Measurements from ENCODE around the gene EPB41L3.

Gene EPB41L3

DNA sequence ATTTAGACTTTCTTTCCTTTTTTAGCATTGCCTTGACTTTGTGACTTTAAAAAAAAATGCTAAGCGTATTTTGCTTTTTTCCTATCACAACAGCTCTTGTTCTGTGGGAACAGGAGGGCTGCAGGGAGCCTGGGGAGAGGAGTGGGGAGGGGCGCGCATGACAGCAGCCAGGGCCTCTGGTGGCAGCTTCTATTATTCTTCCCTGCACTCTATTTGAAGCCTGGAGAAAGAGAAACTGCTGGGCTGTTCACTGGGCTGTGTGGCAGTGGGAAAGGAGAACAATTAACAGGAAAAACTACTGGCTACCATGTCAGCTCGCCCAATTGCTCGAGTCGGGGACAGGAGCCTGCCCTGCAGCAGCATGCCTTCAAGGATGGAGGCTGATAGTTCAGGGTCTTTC, 129.3 kb downstream of the EPB41L3 start:
- no peak for DNase-seq (ENCODE audit: low read depth in 2 of 2)

DNA sequence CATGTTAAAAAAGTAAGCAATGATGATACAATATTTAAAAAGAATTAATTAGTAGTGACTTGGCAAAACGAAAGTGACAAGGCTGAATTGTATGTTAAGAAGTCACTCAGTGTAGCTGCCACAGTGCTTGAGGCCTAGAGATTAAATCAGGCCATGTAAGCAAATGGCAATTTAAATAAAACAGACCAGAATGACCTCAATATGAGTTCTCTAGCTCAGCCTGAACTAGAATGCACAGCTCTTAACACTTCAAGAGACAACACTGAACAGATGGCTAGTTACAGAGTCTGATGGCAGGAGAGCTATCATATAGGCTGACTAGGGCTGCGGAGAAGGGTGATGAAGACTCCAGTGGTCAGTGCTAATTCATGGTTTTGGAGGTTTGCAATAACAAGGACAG, 130.3 kb downstream of the EPB41L3 start:
- DNase-seq (ENCODE audit: low read depth in 2 of 2) = no peak

DNA sequence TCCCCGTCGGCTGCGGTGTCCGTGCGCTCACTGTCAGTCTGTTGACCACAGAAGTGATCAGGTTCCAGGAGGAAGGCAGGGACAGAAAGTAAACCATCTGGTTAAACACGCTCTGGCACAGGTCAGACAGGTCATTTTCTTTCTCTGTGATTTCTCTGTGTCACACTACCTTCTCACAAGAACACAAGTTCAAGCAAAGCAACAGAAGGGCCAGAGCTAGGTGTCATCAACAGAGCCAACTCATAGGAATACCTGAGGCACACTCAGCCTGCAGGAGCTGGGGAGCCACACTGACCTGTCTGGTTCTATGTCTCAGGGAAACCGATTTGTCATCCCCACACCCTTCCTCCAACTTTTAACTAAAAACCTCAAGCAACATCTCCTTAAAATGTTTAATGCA, 133.2 kb downstream of the EPB41L3 start:
- no peak for DNase-seq (ENCODE audit: low read depth in 2 of 2)

GRCh38 chr18:5398269-5398668, 145.5 kb downstream of the EPB41L3 start:
- no peak for DNase-seq (ENCODE audit: low read depth in 2 of 2)

GRCh38 chr18:5397102-5397501, 146.7 kb downstream of the EPB41L3 start:
- no peak for DNase-seq (ENCODE audit: low read depth in 2 of 2)

DNA sequence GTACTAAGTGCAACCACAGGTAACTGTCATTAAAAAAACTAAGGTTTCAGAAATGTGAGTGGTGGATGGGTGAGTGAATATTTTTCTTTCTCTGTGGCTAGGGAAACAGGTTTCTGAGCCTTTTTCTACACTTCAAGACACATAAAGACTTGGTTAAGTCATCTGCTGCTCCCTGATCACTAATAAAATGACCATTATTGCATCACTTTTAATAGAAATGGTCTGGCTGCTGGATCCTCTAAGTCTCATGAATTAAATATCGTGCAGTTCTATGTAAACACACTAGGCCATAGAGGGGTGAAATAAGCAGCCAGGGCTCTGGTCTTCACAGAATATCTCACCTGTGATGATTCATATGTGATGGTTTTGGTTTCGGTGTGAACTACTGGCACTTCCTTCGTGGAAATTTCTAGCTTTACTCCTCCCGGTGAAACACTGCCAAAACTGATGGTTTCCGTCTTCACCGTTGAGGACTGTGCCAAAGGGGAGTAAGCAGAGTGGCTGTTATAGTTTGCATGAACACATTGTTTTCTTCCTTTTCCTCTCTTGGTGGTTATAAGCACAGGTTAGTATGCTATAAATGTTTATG, 147.8 kb downstream of the EPB41L3 start:
- DNase-seq (ENCODE audit: low read depth in 2 of 2) = no peak

DNA sequence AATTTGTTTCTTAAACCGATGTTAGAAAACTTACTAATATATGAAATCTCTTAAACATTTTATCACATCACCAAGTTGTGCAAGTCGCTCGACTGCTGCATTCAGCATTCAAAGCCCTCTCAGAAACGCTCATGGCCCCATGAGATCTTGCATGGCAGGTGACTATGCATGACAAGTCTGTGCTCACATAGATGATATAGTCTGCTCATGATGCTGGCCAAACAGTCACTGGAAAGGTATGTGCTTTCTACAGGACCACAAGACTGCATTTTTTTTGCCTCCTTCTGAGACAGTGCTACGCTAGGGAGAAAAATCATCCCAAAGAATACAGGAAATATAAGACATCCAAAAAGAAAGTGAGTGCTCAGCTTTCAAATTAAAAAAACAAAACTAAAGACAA, 150.0 kb downstream of the EPB41L3 start:
- no peak for DNase-seq (ENCODE audit: low read depth in 2 of 2)

GRCh38 chr18:5391409-5391808, 152.4 kb downstream of the EPB41L3 start:
- DNase-seq (ENCODE audit: low read depth in 2 of 2) = no peak

DNA sequence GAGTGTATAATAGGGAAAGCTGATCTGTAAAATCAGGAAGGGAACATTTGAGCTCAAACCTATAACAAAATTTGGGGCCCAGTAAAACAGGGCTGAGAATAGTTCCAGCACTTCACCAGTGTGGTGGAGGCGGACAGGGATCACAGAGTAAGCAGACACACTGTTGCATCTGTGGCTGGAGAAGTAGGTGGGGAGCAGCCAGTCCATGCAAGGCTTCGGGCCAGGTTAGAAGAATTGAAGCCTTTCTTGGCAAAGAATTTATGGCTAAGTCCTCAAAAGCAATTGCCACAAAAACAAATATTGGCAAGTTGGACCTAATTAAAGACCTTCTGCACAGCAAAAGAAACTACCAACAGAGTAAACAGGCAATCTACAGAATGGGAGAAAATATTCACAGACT, 154.4 kb downstream of the EPB41L3 start:
- DNase-seq (ENCODE audit: low read depth in 2 of 2) = no peak

DNA sequence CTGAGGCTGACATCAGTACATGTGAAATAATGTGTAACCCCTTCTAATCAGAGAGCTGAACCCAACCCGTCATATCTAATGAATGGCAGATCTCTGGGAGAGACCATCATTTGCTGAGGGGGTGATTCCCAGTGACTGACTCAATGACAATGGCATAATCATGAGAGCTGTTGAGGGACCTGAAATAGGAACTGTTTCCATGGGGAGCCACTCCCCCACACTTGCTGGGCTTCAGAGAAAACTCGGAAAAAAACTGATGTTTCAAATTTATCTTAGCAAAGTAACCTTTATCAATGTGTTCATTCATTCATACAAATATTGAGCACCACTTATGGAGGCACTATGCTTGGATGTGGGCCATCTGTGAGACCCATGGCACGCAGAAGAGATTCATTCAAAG, 154.9 kb downstream of the EPB41L3 start:
- DNase-seq (ENCODE audit: low read depth in 2 of 2) = no peak

GRCh38 chr18:5380586-5380985, 163.2 kb downstream of the EPB41L3 start:
- no peak for DNase-seq (ENCODE audit: low read depth in 2 of 2)

- DNase-seq (ENCODE audit: low read depth in 2 of 2) = no peak
Observed at GRCh38 chr18:5376986-5377385, 166.8 kb downstream of the EPB41L3 start.

DNA sequence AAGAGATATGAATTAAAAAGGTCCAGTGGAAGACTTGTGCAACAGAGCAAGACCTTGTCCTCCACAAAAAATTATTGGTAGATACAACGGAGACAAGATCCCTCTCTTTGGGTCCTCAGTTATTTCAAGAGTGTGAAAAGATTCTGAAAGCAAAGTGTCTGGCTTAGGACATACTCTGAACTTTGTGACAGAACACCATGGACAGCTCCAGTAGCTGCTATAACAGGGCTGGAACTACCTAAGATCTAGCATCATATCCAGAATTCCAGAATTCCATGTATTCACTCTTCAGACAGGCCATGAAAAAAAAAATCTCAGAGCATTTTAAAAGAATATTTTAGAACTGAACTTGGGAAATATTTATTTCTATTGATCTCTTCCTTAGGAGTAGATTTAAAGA, 173.5 kb downstream of the EPB41L3 start:
- no peak for DNase-seq (ENCODE audit: low read depth in 2 of 2)

GRCh38 chr18:5369513-5369912, 174.3 kb downstream of the EPB41L3 start:
- DNase-seq (ENCODE audit: low read depth in 2 of 2) = no peak

DNA sequence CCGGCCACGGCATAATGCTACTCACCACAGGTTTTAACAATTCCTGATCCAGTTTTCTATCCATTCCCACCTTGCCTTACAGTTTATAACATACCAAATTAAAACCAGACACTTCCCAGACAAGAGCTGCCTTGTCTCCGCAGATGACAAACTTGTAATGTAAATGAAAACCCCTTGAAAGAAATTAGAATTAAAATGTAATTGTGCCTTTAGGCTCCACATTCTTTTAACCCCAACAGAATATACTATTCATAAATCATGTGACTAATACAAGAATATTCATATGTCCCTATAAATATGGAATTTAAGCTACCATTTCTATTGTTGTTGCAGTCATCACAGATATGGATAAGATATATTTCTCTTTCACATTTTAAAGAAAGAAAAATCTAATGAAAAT, 178.4 kb downstream of the EPB41L3 start:
- no peak for DNase-seq (ENCODE audit: low read depth in 2 of 2)

GRCh38 chr18:5350636-5351035, 193.2 kb downstream of the EPB41L3 start:
- DNase-seq (ENCODE audit: low read depth in 2 of 2) = no peak
